Measurements from ENCODE around the gene THY1.
A peak's percentile ranks its signal among the peaks of the same experiment; 100 is the strongest.

The THY1 gene

GRCh38 chr11:119382101-119382500 lies 40.9 kb downstream of the THY1 start:
- no peak for DNase-seq (ENCODE audit: low read depth in 2 of 2)

GRCh38 chr11:119381181-119381988 lies 41.6 kb downstream of the THY1 start, which contains the start of gene USP2:
Gene USP2, minus strand, starts transcription at chr11:119381690. Its CDS starts 8,210 bp downstream, at chr11:119373480.
- DNase-seq (ENCODE audit: low read depth in 2 of 2): peak; percentile 91 to 96

- DNase-seq (ENCODE audit: low read depth in 2 of 2): no peak
Measured at GRCh38 chr11:119380827-119381180, 42.2 kb downstream of the THY1 start.

- DNase-seq (ENCODE audit: low read depth in 2 of 2): no peak
Measured at GRCh38 chr11:119380160-119380826, 42.7 kb downstream of the THY1 start.

- no peak for DNase-seq (ENCODE audit: low read depth in 2 of 2)
Measured at GRCh38 chr11:119378851-119379465, 44.0 kb downstream of the THY1 start.

GRCh38 chr11:119377961-119378667 lies 44.9 kb downstream of the THY1 start:
- DNase-seq (ENCODE audit: low read depth in 2 of 2): no peak

- no peak for DNase-seq (ENCODE audit: low read depth in 2 of 2)
Measured at GRCh38 chr11:119377112-119377901, 45.7 kb downstream of the THY1 start.

- no peak for DNase-seq (ENCODE audit: low read depth in 2 of 2)
Measured at GRCh38 chr11:119376197-119376847, 46.6 kb downstream of the THY1 start.

GRCh38 chr11:119375337-119376196 lies 47.4 kb downstream of the THY1 start:
- DNase-seq (ENCODE audit: low read depth in 2 of 2): no peak

- DNase-seq (ENCODE audit: low read depth in 2 of 2): no peak
Measured at GRCh38 chr11:119374632-119375336, 48.2 kb downstream of the THY1 start.

- no peak for DNase-seq (ENCODE audit: low read depth in 2 of 2)
Measured at GRCh38 chr11:119373921-119374631, 48.9 kb downstream of the THY1 start.

- DNase-seq (ENCODE audit: low read depth in 2 of 2): no peak
Measured at GRCh38 chr11:119373059-119373920, 49.7 kb downstream of the THY1 start.

- no peak for DNase-seq (ENCODE audit: low read depth in 2 of 2)
Measured at GRCh38 chr11:119372260-119373058, 50.5 kb downstream of the THY1 start.

- DNase-seq (ENCODE audit: low read depth in 2 of 2): no peak
Measured at GRCh38 chr11:119371778-119372182, 51.2 kb downstream of the THY1 start.

- DNase-seq (ENCODE audit: low read depth in 2 of 2): no peak
Measured at GRCh38 chr11:119371067-119371601, 51.8 kb downstream of the THY1 start.

- no peak for DNase-seq (ENCODE audit: low read depth in 2 of 2)
Measured at GRCh38 chr11:119370486-119371046, 52.4 kb downstream of the THY1 start.

All from activated CD8-positive, alpha-beta memory T cell treated with anti-CD3 and anti-CD28 coated beads for 4 hours (primary cell).